Pancreas (tissue), 10 donors: ENCODE results near the gene MAFF. TPM values are rescaled to one million over a fixed set of nuclear protein-coding genes. Genes with fewer than 3 reads are reported as not detected.

Experiments
- ATAC-seq, 4 donors: fragments of 200-7000 bp; cut with Tn5 transposase; one replicate each; pipeline versions ENCODE4 v1.8.0 to v1.9.1; 2020; ENCODE audit warnings: mild to moderate bottlenecking in 4 of 4, moderate library complexity in 4 of 4
- DNase-seq, 6 donors: peaks; one replicate each; pipeline ENCODE4 v3.0.0-alpha.2; 2020
- FAIRE-seq: peaks from 2 replicates; lab custom pipeline; 2012; peaks lifted over from hg19 to GRCh38; lab: Jason Lieb, UNC
- H3K27ac ChIP-seq, 4 donors: fragments of 200-600 bp; sonication (generic); 1 replicate in 3 of 4; 2 replicates in 1 of 4; pipeline versions ENCODE4 v1.5.0 to v1.8.0; 2020
- H3K27me3 ChIP-seq, 4 donors: fragments of 200-600 bp; one replicate each; pipeline ENCODE4 v1.8.0; 2021
- H3K36me3 ChIP-seq, 3 donors: fragments of 200-600 bp; sonication (generic) in 1 of 3; one replicate each; pipeline versions ENCODE4 v1.5.0 to v1.8.0; 2020 to 2021
- H3K4me1 ChIP-seq, 3 donors: fragments of 200-600 bp; one replicate each; pipeline ENCODE4 v1.8.0; 2021
- H3K4me3 ChIP-seq, 4 donors: fragments of 200-600 bp; sonication (generic) in 2 of 4; one replicate each; pipeline versions ENCODE4 v1.5.0 to v1.8.0; 2020 to 2021
- H3K9me3 ChIP-seq, 4 donors: fragments of 200-600 bp; one replicate each; pipeline ENCODE4 v1.8.0; 2021
- WGBS, 2 donors: extraction: QIAGEN DNeasy Blood & Tissue Kit; methylation state at CpG; one replicate each; pipeline ENCODE4 v1.1.7; 2013; 5-methylcytosine and 5-hydroxymethylcytosine counted together
- intact Hi-C, 3 donors: fragments of 100-400 bp; cut with DNase I; formaldehyde crosslinking; loops; one replicate each; pipeline versions ENCODE4 v1.11.1 to v1.14.2; 2022
- polyA plus RNA-seq, 2 donors: library from polyadenylated mRNA; stranded (reverse); fragments of 200-250 nt; gene quantifications; one replicate each; pipeline ENCODE4 v1.2.3, GENCODE V29; 2013
- total RNA-seq, 6 donors: library from RNA; stranded (reverse); fragmentation: NEBNext Ultra II Directional in 4 of 6; extraction: Animal tissue kit (Norgen Biotek cat#: 25700) in 4 of 6; gene quantifications; one replicate each; pipeline versions ENCODE4 v1.2.1 to v1.2.4, GENCODE V29; 2021 to 2023
- TF ChIP-seq, protein P1 (sequence below), 4 donors: fragments of 200-600 bp; sonication (generic) in 3 of 4; IDR thresholded peaks; one replicate each; pipeline versions ENCODE4 v1.5.0 to v1.8.0; 2021; ENCODE audit warnings: antibody characterized with exemption in 4 of 4
- donor health status: healthy with polysubstance abuse.
- donor health status: DM: no; HTN: no; CAD: no; lungs with moderate emphysema.
- donor health status: DM: no; HTN: no; CAD: no.
- donor health status: control.
- donor health status: control.
- donor health status: Bipolar disorder and iron deficiency.
- donor health status: DM: yes; HTN: yes; CAD: no.
- donor health status: DM: no; HTN: no; CAD: no.
- donor health status: DM: no; HTN: no; CAD: no.
- donor health status: DM: yes; HTN: yes; CAD: no.

The MAFF gene
- total and polyA plus RNA-seq, 8 donors: 3.4 to 16.7 (median 7.7) TPM

DNA sequence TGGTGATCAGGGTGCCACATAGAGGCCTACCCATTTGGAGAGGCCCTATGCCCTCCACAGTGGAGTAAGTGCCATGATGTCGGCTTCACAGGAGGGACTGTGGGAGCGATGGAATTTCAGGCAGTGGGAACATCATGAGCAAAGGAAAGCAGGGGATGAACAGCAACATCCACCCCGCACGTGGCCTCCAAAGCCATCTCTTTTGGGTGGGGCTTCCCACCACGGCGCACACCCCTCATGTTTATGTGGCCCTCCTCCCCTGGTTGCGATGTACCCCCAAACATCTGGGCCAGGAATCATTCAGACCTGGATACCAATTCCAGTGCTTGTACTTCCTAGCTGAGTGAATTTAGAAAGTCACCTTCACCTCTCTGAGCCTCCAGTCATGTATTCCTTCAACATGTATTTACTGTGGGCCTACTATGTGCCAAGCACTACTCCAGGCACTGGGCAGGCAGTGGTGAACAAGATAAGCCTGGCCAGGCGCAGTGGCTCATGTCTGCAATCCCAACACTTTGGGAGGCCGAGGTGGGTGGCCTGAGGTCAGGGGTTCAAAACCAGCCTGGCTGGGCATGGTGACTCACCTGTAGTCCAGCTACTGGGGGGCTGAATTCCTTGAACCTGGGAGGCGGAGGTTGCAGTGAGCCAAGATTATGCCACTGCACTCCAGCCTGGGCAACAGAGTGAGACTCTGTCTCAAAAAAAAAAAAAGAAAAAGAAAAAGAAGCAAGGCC, 1.8 kb upstream of the MAFF start:
- Histone ChIP-seq H3K4me1 (peaks cover 0 to 10% (median 0%) of the 10 kb centered on the region in 3 donors), H3K27me3 (no peaks in the 10 kb centered on the region), H3K36me3 (no peaks in the 10 kb centered on the region), H3K9me3 (no peaks in the 10 kb centered on the region), H3K27ac (no peak overlapping the region), H3K4me3 (no peak overlapping the region)
- intact Hi-C loops: no loop called here
- ATAC-seq (no peak), DNase-seq (no peak), FAIRE-seq (no peak)
- TF ChIP-seq, protein P1, sequence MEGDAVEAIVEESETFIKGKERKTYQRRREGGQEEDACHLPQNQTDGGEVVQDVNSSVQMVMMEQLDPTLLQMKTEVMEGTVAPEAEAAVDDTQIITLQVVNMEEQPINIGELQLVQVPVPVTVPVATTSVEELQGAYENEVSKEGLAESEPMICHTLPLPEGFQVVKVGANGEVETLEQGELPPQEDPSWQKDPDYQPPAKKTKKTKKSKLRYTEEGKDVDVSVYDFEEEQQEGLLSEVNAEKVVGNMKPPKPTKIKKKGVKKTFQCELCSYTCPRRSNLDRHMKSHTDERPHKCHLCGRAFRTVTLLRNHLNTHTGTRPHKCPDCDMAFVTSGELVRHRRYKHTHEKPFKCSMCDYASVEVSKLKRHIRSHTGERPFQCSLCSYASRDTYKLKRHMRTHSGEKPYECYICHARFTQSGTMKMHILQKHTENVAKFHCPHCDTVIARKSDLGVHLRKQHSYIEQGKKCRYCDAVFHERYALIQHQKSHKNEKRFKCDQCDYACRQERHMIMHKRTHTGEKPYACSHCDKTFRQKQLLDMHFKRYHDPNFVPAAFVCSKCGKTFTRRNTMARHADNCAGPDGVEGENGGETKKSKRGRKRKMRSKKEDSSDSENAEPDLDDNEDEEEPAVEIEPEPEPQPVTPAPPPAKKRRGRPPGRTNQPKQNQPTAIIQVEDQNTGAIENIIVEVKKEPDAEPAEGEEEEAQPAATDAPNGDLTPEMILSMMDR (IDR thresholded peaks at IDR 0.05): no peak
- WGBS, 2 donors: 81 to 87% methylated on average over 10 of the region's 10 CpGs

DNA sequence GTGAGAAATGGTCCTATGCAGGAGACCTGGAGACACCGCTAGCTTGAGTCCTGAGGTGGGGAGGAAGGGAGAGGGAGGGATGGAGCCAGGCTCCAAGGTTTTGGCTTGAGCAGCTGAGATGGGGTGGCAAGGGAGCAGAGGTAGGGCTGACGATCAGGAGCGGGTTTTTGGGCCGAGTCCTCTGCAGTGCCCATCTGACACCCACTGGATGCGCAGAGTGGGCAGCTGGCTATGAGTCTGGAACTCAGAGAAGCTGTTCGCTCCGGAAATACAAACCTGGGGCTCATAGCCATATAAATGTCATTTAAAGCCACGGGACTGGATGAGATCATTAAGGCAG, 453 bp upstream of the MAFF start:
- FAIRE-seq (no peak), DNase-seq (peak in 1 of 6 donors; percentile 57), ATAC-seq (no peak)
- H3K27me3 ChIP-seq: no peaks in the 10 kb centered on the region
- H3K9me3 ChIP-seq: no peaks in the 10 kb centered on the region
- H3K4me1 ChIP-seq: peaks cover 0 to 10% (median 0%) of the 10 kb centered on the region in 3 donors
- WGBS, 2 donors: 19 to 21% methylated on average over 8 of the region's 8 CpGs
- intact Hi-C loops: no loop called here
- H3K27ac ChIP-seq: peak overlapping the region; percentile 96 to 99 (median 98)
- H3K36me3 ChIP-seq: no peaks in the 10 kb centered on the region
- peak overlapping the region in 3 of 4 donors; percentile 3 to 71 (median 67) for H3K4me3 ChIP-seq
- TF ChIP-seq, protein P1 (IDR thresholded peaks at IDR 0.05): no peak

DNA sequence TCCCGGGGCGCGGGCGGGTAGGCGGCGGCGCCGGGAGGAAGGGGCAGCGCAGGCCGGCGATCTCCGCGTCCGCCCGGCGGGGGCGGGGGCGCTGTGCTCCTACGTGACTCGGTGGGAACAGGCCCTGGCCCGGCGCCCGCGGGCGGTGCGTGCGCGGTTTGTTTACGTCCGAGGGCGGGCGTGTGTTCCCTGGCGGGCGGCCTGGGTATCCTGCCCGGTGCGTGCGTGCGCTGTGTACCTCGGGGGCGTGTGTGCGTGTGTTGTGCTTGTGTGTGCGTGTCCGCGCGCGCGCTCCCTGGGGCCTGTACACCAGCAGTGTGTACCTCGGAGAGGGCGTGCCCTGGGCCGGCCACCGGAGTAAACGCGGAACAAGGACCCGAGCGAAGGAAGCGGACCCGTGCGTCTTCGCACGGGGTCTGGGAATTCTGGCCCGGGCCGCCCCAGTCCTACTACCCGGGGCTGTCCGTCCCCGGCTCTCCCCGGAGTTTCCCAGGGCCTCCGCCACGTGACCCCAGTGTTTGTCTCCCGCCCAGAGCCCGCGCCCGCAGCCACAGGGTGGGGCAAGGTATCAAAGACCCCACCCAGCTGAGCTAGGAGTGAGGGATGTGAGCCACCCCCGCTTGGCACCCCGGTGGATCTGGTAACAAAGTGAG, 769 bp downstream of the MAFF start:
- ATAC-seq (peak; percentile 54 to 72 (median 68)), DNase-seq (peak; percentile 77 to 93 (median 90)), FAIRE-seq (no peak)
- peaks cover 0 to 10% (median 0%) of the 10 kb centered on the region in 3 donors for H3K4me1 ChIP-seq
- 0 to 1% methylated on average over 55 to 74 of the region's 74 CpGs for WGBS, 2 donors
- no peaks in the 10 kb centered on the region for H3K9me3 ChIP-seq
- H3K4me3 ChIP-seq: peak overlapping the region; percentile 67 to 77 (median 72)
- TF ChIP-seq, protein P1 (IDR thresholded peaks at IDR 0.05): no peak
- intact Hi-C loops: no loop called here
- no peaks in the 10 kb centered on the region for H3K36me3 ChIP-seq
- H3K27ac ChIP-seq: peak overlapping the region; percentile 96 to 99 (median 98)
- H3K27me3 ChIP-seq: no peaks in the 10 kb centered on the region

DNA sequence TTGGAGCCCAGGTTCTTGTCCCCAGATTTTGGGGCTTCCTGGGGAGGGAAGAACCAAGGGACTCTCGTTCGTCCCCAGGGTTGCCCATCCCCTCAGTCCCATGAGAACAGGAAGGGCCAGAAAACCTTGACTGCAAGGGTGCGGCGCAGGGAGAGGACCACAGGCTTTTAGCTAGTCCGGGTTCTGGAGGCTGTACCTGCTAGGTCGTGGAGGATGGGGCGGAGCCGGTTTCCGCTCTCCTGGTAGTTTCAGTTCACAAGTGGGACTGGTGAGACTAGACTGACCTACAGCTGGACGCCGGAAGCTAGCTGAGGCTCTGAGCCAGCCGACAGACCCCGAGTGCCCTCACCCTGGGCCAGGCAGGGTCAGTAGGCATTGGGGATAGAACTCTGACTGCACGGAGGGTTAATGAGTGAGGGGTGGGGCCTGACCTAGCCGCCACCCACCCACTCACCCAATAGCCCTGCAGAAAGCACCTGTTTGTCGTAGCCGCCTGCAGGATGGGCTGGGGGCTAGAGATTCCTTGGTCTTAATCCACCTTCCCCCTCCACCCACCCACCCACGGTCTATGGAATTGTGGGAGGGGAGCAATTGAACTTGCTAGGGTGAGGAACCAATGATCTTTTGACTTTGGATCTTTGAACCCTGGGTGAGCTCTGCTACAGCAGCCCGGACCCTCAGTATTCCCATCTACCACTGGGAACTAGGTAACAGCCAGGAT, 1.5 kb downstream of the MAFF start:
- intact Hi-C loops: no loop called here
- ATAC-seq (peak; percentile 32 to 64 (median 54)), FAIRE-seq (no peak), DNase-seq (peak; percentile 64 to 88 (median 74))
- Histone ChIP-seq H3K27ac (peak overlapping the region; percentile 96 to 99 (median 98)), H3K4me1 (peaks cover 0 to 10% (median 0%) of the 10 kb centered on the region in 3 donors), H3K9me3 (no peaks in the 10 kb centered on the region), H3K27me3 (no peaks in the 10 kb centered on the region), H3K4me3 (peak overlapping the region; percentile 67 to 77 (median 72)), H3K36me3 (no peaks in the 10 kb centered on the region)
- TF ChIP-seq, protein P1 (IDR thresholded peaks at IDR 0.05): no peak
- WGBS, 2 donors: 5 to 7% methylated on average over 18 to 19 of the region's 19 CpGs
